ENCODE measurements around the gene CHRDL2.
"Not testable (repeated sequence)": the region's sequence is repeated elsewhere in the genome, so short reads cannot be mapped to it uniquely, and the experiment has no call there.

CHRDL2 gene

GRCh38 chr11:74669211-74670160, 61.7 kb downstream of the CHRDL2 start:
- DNase-seq (ENCODE audit: low read depth): no peak

- DNase-seq (ENCODE audit: low read depth): no peak
These were observed 67.9 kb downstream of the CHRDL2 start for GRCh38 chr11:74663315-74663714.

- no peak for DNase-seq (ENCODE audit: low read depth)
These were observed 68.6 kb downstream of the CHRDL2 start for GRCh38 chr11:74662487-74663103.

- not testable (repeated sequence) for DNase-seq (ENCODE audit: low read depth)
These were observed 72.1 kb downstream of the CHRDL2 start for GRCh38 chr11:74659124-74659523.

GRCh38 chr11:74654976-74655375, 76.2 kb downstream of the CHRDL2 start:
- no peak for DNase-seq (ENCODE audit: low read depth)

- no peak for DNase-seq (ENCODE audit: low read depth)
These were observed 80.7 kb downstream of the CHRDL2 start for GRCh38 chr11:74650498-74650897.

- no peak for DNase-seq (ENCODE audit: low read depth)
These were observed 82.3 kb downstream of the CHRDL2 start for GRCh38 chr11:74648894-74649293.

GRCh38 chr11:74647831-74648230, 83.4 kb downstream of the CHRDL2 start:
- DNase-seq (ENCODE audit: low read depth): no peak

- DNase-seq (ENCODE audit: low read depth): no peak
These were observed 83.8 kb downstream of the CHRDL2 start for GRCh38 chr11:74647404-74647803.

- DNase-seq (ENCODE audit: low read depth): no peak
These were observed 84.3 kb downstream of the CHRDL2 start for GRCh38 chr11:74646954-74647353.

All from T-helper 22 cell (primary cell).